COR-L47 (cell line): ENCODE results near the gene GALNT9.
"Not testable (repeated sequence)": the region's sequence is repeated elsewhere in the genome, so short reads cannot be mapped to it uniquely, and the experiment has no call there.

Experiments
- DNase-seq: peaks from one replicate; lab custom pipeline; 2025; lab: John Stamatoyannopoulos, UW

The GALNT9 gene

DNA sequence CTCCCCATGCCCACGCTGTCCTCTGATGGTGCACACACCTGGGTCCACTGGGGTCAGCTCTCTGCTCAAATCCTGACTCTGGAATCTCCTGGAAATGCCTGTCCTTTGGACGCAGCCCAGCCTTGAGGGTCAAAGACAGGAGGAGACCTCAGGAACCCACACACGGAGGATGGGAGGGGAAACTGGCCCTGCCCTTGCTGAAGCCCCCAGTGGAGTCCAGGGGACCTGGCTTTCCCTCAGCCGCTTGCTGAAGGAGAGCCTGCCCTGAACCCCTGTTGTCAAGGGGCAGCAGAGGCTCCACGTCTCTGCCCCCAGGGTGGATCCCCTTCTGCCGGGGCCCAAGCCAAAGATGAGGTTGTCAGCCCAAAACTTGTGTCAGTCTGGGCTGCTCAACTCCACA, 16.9 kb downstream of the GALNT9 start:
- DNase-seq: no peak

- no peak for DNase-seq
These were observed 18.0 kb downstream of the GALNT9 start for GRCh38 chr12:132311201-132311915.

DNA sequence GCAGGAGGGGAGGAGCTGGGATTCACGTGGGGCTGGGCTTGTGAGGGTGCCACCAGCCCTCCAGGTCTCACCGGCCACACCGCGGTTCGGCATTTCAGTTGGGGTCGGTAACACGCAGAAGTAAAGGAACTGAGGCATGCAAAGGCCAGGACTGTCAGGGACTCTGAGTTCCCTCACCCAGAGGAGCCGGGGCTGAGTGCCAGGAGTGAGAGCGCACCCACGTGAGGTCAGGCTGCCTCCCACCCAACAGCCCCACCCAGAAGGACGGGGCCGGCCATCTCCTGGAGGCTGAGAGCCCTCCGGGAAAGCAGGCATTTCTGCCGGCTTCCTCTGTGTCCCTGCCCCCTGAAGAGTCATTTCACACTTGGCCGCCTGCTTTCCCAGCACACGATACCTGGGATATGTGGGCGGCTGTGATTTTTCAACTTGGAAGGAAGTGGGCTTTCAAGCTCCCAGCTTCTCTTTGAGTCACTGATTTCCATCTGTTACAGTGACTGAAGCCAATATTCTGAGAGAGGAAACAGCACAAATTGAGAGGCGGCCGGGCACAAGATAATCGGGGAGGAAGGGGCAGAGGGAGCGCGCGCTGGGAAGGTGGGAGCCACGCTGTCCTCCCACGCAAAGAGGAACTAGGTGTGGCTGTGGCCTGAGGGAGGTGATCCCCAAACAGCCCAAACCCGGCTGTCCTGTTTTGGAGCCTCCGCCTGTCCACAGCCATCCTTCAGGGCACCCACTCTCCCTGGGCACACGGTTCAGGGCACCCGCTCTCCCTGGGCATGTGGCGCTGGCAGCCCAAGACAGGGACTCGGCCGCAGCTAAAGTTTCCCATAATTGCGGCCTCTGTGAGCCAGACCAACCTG, 19.0 kb downstream of the GALNT9 start:
- no peak for DNase-seq

DNA sequence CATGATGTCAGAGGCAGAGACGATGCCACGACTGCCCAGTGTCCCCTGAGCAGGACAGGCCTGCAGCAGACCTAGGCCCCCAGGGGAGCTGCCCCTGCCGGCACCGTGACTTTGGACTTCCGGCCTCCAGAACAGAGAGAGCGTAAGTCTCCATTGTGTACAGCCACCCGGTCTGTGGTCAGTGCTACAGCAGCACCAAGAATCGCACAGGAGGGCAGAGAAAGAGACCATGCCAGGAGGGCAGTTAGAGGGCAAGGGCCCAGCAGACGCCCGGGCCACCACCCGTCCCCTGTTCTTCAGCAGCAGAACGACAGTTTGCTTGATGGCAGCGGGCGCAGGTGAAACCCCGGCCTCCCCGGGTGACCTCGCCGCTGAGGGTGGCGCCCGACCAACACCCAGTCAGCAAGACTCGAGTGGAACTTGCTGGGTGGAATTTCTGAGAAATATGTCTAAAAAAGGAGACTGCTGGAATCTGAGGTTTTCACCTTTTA, 19.7 kb downstream of the GALNT9 start:
- DNase-seq: no peak

- no peak for DNase-seq
These were observed 20.4 kb downstream of the GALNT9 start for GRCh38 chr12:132308853-132309595.

- DNase-seq: no peak
These were observed 21.2 kb downstream of the GALNT9 start for GRCh38 chr12:132307976-132308852.

DNA sequence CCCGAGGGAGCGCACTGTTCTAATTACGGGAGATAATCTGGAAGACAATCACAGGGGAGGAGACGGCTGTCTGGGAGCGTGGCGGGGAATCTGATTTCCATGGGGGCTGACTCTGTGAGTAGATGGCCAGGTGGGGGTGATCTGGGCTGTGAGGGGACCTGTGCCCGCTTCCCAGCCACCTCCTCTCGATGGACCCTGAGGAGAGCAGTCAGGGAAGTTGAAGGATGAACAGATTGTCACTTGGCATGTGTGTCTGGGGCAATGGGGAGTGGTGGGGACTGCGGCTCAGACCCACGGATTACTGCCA, 22.6 kb downstream of the GALNT9 start:
- DNase-seq: no peak

DNA sequence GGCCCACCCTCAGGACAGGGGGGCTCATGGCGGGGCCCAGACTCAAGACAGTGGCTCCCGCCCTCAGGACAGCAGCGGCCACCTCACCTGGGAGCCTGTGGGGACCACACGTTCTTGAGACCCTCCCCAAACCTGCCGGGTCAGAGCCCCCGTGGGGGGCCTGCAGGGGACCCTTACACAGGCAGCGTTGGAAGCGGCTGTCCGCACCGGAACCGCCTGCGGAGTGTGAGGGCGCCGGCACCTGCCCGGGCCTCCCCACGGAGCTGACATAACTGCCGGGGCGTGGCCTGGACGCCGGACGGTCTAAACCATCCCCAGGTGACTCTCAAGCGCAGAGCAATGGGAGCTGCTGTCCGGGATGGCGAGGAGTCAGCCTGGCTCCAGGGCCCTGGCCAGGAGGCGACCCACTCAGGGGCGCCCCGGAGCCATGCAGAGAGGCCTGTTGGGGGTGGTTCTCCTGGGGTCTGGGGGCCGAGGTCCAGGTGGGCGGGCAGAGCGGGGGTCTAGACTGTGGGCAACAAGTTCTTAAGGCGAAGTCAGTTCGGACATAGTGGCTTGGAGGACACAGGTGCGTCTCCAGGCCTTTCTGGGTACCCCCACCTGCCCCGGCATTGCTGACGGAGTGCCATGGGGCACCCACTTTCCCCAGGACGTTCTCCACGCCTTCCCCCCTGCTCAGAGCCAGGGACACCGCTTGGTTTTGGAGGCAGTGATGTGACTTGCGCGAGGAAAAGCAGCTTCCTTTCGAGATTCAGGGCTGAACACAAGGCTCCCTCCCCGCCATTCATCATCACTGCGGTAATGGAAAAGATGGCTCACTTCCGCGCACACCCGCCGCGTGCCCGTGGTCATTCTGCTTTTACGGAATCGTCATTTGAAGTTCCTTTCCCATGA, 23.2 kb downstream of the GALNT9 start:
- DNase-seq: no peak

DNA sequence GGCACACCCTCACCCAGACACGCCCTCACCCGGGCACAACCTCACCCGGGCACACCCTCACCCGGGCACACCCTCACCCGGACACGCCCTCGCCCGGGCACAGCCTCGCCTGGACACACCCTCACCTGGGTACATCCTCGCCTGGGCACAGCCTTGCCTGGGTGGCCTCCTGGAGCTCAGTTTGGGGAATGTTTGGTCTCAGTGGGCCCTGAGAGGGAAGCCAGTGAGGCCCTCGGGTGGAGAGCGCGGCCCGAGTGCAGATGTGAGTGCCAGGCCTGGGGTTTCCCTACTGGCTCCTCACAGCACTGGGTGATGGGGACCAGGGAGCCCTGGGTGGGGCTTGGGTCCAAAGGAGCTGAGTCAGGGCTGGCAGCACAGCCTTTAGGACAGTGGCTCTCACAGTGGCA, 23.8 kb downstream of the GALNT9 start:
- DNase-seq: no peak

DNA sequence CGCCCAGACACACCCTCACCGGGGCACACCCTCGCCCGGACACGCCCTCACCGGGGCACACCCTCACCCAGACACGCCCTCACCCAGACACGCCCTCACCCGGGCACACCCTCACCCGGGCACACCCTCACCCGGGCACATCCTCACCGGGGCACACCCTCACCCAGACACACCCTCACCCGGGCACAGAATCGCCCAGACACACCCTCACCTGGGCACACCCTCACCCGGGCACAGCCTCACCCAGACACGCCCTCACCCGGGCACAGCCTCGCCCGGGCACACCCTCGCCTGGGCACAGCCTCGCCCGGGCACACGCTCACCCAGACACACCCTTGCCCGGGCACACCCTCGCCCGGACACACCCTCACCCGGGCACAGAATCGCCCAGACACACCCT, 24.5 kb downstream of the GALNT9 start:
- not testable (repeated sequence) for DNase-seq

DNA sequence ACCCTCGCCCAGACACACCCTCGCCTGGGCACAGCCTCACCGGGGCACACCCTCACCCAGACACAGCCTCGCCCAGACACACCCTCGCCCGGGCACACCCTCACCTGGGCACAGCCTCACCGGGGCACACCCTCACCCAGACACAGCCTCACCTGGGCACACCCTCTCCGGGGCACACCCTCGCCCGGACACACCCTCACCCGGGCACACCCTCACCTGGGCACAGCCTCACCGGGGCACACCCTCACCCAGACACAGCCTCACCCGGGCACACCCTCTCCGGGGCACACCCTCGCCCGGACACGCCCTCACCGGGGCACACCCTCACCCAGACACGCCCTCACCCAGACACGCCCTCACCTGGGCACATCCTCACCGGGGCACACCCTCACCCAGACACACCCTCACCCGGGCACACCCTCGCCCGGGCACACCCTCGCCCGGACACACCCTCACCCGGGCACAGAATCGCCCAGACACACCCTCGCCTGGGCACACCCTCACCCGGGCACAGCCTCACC, 25.5 kb downstream of the GALNT9 start:
- DNase-seq: not testable (repeated sequence)

GRCh38 chr12:132302466-132303358, 26.7 kb downstream of the GALNT9 start:
- DNase-seq: no peak

DNA sequence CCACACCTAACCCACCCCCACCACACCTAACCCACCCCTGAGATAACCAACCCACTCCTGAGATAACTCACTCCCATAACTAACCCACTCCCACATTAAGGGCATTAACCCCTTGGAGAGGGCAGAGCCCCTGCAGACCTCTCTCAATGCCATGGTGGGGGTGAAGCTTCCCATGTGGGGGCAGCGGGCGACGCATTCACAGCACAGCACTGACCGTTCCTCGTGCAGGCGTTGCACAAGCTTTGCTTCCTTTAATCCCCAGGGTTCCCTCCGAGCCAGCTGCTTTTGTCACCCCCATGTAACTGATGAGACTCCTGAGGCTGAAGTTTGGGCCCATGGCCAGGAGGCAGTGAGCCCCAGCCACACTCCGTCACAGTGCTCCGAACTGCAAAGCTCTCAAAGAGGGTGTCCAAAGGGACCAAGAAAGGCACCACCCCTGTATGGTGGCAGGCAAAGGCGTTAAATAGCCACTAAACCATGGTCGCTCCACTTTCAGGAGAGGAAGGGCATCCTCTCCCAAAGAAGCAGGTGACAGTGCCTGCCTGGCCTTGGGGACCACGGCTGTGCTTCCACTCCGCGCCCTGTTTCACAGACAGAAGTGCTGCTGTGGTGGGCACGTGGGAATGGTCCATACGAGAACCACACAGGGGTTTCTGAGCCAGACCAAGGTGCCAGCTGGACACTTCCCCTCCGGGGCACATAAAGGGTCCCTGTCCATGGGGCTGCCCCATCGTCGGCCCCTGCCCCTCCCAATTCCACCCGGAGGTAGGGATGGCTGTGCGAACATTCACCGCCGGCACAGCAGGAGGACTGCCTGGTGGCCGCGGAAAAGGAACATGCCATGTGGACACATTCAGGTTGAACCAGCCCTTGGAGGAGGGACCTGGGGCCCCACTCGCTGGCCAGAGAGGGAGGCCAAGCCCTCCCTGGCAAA, 28.3 kb downstream of the GALNT9 start:
- DNase-seq: no peak

DNA sequence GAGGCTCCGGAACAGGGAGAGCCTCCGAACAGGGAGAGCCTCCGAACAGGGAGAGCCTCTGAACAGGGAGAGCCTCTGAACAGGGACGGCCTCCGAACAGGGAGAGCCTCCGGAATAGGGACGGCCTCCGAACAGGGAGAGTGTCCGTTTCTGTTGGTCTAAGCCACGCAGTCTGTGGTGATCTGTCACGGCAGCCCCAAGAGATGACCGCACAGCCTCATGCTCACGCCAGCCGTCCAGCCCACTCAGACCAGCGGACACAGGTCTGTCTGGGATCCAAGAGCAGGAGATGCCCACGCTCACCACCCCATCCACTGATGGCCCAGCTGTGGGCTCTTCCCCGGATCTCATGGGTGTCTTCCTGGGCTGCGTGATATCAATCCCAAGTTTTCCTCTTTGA, 33.3 kb downstream of the GALNT9 start:
- DNase-seq: no peak

- not testable (repeated sequence) for DNase-seq
These were observed 33.8 kb downstream of the GALNT9 start for GRCh38 chr12:132295561-132295960.

DNA sequence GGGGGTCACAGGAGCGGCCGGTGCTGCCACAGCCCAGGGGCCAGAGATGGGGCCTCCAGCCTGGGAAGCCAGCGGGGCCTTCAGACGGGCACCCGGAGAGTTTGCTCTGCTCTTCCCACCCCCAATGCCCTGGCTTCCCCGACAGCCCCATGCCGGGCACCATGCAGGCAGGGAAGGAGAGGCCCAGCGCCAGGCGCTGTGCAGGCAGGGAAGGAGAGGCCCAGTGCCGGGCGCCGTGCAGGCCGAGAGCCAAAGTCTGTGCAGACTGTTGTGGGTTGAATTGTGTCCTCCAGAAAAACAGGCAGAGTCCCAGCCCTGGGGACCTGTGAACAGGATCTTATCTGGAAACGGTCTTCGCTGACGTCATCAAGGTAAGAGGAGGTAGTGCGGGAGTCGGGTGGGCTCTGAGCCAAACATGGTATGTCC, 34.3 kb downstream of the GALNT9 start:
- no peak for DNase-seq

GRCh38 chr12:132294121-132295034, 35.0 kb downstream of the GALNT9 start:
- DNase-seq: no peak
